ENCODE measurements around the gene RLIM. TPM values are rescaled to one million over a fixed set of nuclear protein-coding genes. Genes with fewer than 3 reads are reported as not detected.

RLIM gene
- total and polyA plus RNA-seq, 2 of the 13 experiments (the other 11 are each of a cell fraction or from before 2014, with no cell fraction given): 7.7 to 24.5 TPM

DNA sequence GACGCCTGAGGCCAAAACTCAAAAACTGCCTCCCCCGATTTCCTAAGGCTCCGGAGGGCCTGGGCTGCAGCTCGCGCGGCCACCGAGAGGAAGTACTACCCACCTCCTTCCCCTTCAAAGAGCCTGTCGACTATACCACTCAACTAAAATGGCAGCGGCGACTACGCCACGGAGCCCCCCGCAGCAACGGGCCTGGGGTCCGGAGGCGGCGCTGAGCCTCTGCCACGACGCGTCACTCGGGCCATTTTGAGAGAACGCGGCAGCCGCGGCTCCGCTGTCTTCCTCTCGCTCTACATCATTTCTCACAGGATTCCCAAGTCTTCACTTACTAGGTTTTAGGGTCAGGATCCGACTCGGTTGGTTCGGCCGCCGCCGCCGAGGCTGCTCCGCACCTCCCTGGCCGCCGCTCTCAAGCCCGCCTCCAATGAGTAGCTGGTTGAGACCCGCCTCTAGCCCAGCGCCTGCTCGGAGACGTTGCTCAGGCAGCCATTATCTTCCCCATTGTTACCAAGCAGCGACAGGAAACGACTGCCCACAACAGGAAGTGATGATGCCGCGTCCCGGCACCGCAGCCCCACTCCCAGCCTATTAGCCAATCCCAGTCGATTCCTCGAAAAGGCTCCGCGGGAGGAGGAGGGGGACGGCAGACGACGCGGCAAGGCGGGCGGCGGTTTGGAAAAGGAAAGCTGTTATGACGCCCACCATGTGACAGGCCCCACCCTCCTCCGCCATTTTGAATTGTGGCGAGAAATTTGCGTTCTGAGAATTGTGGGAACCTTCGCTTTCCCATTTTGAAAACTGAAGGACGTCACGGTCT is at the start of gene RLIM (continued):
- TF ChIP-seq ATF1 (CRISPR knock-in tag; IDR thresholded peaks at IDR 0.05): peak; percentile 69
- TF ChIP-seq ZHX1 (CRISPR knock-in tag; IDR thresholded peaks at IDR 0.05; ENCODE audit: low read depth): peak; percentile 87
- TF ChIP-seq, protein P1, sequence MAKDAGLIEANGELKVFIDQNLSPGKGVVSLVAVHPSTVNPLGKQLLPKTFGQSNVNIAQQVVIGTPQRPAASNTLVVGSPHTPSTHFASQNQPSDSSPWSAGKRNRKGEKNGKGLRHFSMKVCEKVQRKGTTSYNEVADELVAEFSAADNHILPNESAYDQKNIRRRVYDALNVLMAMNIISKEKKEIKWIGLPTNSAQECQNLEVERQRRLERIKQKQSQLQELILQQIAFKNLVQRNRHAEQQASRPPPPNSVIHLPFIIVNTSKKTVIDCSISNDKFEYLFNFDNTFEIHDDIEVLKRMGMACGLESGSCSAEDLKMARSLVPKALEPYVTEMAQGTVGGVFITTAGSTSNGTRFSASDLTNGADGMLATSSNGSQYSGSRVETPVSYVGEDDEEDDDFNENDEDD (CRISPR knock-in tag; IDR thresholded peaks at IDR 0.05; ENCODE audit: borderline replicate concordance): peak; percentile 78; the same call in 1 of the 2 replicates
- peak; percentile 68; the same call in 1 of the 2 replicates for TF ChIP-seq PHF20 (CRISPR knock-in tag; IDR thresholded peaks at IDR 0.05)
- 0 out of 2 replicates have a peak, but pooled peaks have one; percentile 30 for TF ChIP-seq ZNF724P (CRISPR knock-in tag; IDR thresholded peaks at IDR 0.05; ENCODE audit: borderline replicate concordance)
- peak; percentile 17; the same call in 1 of the 2 replicates for TF ChIP-seq RXRB (CRISPR knock-in tag; IDR thresholded peaks at IDR 0.05; ENCODE audit: borderline replicate concordance)
- TF ChIP-seq MYC (CRISPR knock-in tag; IDR thresholded peaks at IDR 0.05; ENCODE audit: borderline replicate concordance): peak; percentile 53; the same call in 1 of the 2 replicates
- TF ChIP-seq KLF16 (CRISPR knock-in tag; IDR thresholded peaks at IDR 0.05): 0 out of 4 replicates have a peak, but pooled peaks of 1 of the 2 experiments have one; percentile 17
- peak; percentile 69 for TF ChIP-seq AGO2 (optimal IDR thresholded peaks at IDR 0.05; ENCODE audit: low read depth, low read length)
- peak; percentile 61 for TF ChIP-seq DMAP1 (CRISPR knock-in tag; IDR thresholded peaks at IDR 0.05)
- TF ChIP-seq ARNT (IDR thresholded peaks at IDR 0.05): no peak
- no peak for TF ChIP-seq PRMT3 (CRISPR knock-in tag; IDR thresholded peaks at IDR 0.05; ENCODE audit: borderline replicate concordance, low read depth)
- TF ChIP-seq ZNF331 (CRISPR knock-in tag; IDR thresholded peaks at IDR 0.05): no peak
- peak; percentile 71; the same call in 1 of the 2 replicates for TF ChIP-seq THAP11 (CRISPR knock-in tag; IDR thresholded peaks at IDR 0.05)
- TF ChIP-seq SETDB1 (CRISPR knock-in tag; IDR thresholded peaks at IDR 0.05; ENCODE audit: borderline replicate concordance): no peak
- TF ChIP-seq ZNF451 (CRISPR knock-in tag; IDR thresholded peaks at IDR 0.05): no peak
- no peak for TF ChIP-seq ZNF260 (CRISPR knock-in tag; IDR thresholded peaks at IDR 0.05; ENCODE audit: borderline replicate concordance, low read depth)
- TF ChIP-seq, protein P2, sequence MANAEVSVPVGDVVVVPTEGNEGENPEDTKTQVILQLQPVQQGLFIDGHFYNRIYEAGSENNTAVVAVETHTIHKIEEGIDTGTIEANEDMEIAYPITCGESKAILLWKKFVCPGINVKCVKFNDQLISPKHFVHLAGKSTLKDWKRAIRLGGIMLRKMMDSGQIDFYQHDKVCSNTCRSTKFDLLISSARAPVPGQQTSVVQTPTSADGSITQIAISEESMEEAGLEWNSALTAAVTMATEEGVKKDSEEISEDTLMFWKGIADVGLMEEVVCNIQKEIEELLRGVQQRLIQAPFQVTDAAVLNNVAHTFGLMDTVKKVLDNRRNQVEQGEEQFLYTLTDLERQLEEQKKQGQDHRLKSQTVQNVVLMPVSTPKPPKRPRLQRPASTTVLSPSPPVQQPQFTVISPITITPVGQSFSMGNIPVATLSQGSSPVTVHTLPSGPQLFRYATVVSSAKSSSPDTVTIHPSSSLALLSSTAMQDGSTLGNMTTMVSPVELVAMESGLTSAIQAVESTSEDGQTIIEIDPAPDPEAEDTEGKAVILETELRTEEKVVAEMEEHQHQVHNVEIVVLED (CRISPR knock-in tag; IDR thresholded peaks at IDR 0.05; ENCODE audit: borderline replicate concordance): peak; percentile 80; the same call in 1 of the 2 replicates
- peak; percentile 92 for TF ChIP-seq ZMYM4 (CRISPR knock-in tag; IDR thresholded peaks at IDR 0.05)
- TF ChIP-seq NFYB (CRISPR knock-in tag; IDR thresholded peaks at IDR 0.05): peak; percentile 75

Measured in HepG2 (cell line).